AG10803 (cell line): ENCODE measurements around the gene TMEM204.

Source experiments
- DNase-seq: peaks from one replicate; pipeline ENCODE4 v3.0.0; 2010; ENCODE audit warnings: low read depth
- H3K4me3 ChIP-seq: 2 replicates; pipeline ENCODE4 v1.5.1; 2011; ENCODE audit warnings: mild to moderate bottlenecking, low read length, control low read depth
- TF ChIP-seq, protein P1 (sequence below): conservative IDR thresholded peaks from 2 replicates; pipeline ENCODE4 v1.5.1; 2011; ENCODE audit warnings: mild to moderate bottlenecking, low read length, control low read depth, inconsistent platforms

TMEM204 gene

GRCh38 chr16:1536601-1537000, 3.1 kb downstream of the TMEM204 start:
- TF ChIP-seq, protein P1, sequence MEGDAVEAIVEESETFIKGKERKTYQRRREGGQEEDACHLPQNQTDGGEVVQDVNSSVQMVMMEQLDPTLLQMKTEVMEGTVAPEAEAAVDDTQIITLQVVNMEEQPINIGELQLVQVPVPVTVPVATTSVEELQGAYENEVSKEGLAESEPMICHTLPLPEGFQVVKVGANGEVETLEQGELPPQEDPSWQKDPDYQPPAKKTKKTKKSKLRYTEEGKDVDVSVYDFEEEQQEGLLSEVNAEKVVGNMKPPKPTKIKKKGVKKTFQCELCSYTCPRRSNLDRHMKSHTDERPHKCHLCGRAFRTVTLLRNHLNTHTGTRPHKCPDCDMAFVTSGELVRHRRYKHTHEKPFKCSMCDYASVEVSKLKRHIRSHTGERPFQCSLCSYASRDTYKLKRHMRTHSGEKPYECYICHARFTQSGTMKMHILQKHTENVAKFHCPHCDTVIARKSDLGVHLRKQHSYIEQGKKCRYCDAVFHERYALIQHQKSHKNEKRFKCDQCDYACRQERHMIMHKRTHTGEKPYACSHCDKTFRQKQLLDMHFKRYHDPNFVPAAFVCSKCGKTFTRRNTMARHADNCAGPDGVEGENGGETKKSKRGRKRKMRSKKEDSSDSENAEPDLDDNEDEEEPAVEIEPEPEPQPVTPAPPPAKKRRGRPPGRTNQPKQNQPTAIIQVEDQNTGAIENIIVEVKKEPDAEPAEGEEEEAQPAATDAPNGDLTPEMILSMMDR = no peak
- DNase-seq = no peak
- H3K4me3 ChIP-seq = no peak overlapping the region

GRCh38 chr16:1537138-1537577, 3.7 kb downstream of the TMEM204 start:
- DNase-seq = no peak
- TF ChIP-seq, protein P1 = no peak
- no peak overlapping the region for H3K4me3 ChIP-seq

DNA sequence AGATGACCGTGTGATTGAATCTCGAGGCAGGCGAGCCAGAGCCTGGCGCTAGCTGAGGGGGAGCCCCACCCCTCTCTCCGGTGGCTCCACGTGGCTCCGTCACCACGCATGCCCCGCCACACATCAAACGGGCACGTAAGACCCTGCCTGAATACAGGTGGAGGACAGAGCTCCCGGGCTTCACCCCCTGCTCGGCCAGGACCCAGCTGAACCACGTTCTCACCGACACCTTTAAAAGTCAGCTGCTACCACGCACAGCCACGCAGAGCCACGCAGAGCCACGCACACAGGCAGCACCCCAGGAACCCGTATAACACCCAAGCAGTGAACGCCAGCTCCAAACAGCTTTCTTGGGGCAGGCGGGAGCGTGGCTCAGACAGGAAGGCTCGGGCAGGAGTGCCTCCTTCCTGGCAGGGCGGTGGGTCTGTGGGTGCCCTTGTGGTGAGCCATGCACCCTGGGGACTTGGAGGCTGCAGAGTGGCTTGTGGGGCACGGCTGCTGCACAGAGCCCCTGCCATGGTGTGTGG, 4.4 kb downstream of the TMEM204 start:
- TF ChIP-seq, protein P1 = no peak
- DNase-seq = no peak
- no peak overlapping the region for H3K4me3 ChIP-seq

DNA sequence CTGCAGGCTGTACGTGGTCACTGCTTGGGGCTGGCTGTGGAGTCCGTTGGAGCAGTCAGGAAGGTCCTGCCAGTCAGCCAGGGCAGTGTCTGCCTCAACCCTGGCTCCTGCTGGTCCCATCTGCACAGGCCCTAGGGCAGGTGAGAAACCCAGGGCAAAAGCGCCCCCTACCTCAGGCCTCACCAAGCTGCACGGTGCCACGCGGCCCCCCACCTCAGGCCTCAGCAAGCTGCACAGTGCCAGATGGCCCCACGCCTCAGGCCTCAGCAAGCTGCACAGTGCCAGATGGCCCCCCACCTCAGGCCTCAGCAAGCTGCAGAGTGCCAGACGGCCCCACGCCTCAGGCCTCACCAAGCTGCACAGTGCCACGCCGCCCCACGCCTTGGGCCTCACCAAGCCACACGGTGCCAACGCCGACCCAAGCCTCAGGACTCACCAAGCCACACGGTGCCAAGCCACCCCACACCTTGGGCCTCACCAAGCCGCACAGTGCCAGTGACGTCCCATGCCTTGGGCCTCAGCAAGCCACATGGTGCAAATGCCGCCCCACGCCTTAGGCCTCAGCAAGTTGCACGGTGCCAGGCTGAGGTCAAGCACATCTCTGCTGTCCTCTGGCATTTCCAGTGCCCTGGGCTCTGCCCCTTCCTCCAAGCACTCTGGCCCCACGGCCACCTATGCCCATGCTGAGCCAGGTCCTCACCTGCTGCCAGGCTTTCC, 5.5 kb downstream of the TMEM204 start:
- H3K4me3 ChIP-seq = no peak overlapping the region
- TF ChIP-seq, protein P1 = no peak
- DNase-seq = no peak

- no peak overlapping the region for H3K4me3 ChIP-seq
- DNase-seq = no peak
- TF ChIP-seq, protein P1 = no peak
Measured at GRCh38 chr16:1539720-1540555, 6.5 kb downstream of the TMEM204 start.

DNA sequence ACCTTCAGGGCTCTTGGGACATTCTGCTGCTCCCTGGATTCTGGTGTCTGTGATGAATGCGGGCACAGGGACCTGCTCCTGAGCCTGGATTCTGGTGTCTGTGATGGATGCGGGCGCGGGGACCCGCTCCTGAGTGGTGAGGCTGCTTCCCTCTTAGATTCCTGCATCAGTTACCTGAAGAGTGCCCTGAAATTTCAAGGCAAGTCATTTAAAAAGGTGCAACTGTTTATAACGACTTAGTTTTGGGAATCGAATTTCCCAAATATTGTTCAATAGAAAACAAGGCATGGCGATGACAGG, 7.0 kb downstream of the TMEM204 start:
- no peak for DNase-seq
- TF ChIP-seq, protein P1 = no peak
- no peak overlapping the region for H3K4me3 ChIP-seq
